ENCODE data around the gene IDNK.

DNA sequence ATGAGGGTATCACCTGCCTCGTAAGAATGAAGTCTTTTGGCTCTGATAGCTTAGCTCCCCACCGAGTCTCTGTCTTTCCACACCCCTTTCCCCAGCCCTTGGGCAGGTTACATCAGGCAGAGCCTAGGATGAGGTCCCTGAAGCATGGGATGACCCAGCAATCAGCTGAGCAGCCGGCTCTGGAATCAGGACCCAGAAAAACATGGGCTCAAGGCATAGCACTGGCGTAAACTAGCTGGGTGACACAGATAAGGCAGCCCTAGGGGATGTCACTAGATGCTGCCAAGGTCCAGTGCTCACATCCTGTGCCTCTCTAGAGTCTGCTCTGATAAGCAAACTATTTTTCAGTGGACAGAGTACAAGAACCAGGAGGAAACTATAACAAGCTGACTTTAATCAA lies 26.6 kb downstream of the IDNK start:
- TF ChIP-seq POLR2A (IDR thresholded peaks at IDR 0.05): no peak
- TF ChIP-seq, protein P1, sequence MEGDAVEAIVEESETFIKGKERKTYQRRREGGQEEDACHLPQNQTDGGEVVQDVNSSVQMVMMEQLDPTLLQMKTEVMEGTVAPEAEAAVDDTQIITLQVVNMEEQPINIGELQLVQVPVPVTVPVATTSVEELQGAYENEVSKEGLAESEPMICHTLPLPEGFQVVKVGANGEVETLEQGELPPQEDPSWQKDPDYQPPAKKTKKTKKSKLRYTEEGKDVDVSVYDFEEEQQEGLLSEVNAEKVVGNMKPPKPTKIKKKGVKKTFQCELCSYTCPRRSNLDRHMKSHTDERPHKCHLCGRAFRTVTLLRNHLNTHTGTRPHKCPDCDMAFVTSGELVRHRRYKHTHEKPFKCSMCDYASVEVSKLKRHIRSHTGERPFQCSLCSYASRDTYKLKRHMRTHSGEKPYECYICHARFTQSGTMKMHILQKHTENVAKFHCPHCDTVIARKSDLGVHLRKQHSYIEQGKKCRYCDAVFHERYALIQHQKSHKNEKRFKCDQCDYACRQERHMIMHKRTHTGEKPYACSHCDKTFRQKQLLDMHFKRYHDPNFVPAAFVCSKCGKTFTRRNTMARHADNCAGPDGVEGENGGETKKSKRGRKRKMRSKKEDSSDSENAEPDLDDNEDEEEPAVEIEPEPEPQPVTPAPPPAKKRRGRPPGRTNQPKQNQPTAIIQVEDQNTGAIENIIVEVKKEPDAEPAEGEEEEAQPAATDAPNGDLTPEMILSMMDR (IDR thresholded peaks at IDR 0.05): no peak
